GM12892 (cell line): ENCODE data around the gene CLASP2.

Source experiments
- DNase-seq: peaks from one replicate; pipeline ENCODE4 v3.0.0; 2011; ENCODE audit not compliant: insufficient read length
- FAIRE-seq: peaks from 2 replicates; lab custom pipeline; 2011; peaks lifted over from hg19 to GRCh38; lab: Jason Lieb, UNC
- POLR2A ChIP-seq: IDR thresholded peaks from 2 replicates; pipeline ENCODE4 v1.6.1; 2011; ENCODE audit warnings: low read depth, low read length, control low read depth
- POLR2AphosphoS5 ChIP-seq: IDR thresholded peaks from 2 replicates; pipeline ENCODE4 v1.6.1; 2011; ENCODE audit warnings: low read depth, low read length, control low read depth
- TAF1 ChIP-seq: IDR thresholded peaks from 2 replicates; pipeline ENCODE4 v1.6.1; 2011; ENCODE audit warnings: low read depth, mild to moderate bottlenecking, control low read depth, low read length, borderline replicate concordance

The CLASP2 gene

GRCh38 chr3:33523093-33523667, 194.9 kb downstream of the CLASP2 start:
- DNase-seq (no peak), FAIRE-seq (no peak)
- TF ChIP-seq POLR2AphosphoS5, result no peak

DNA sequence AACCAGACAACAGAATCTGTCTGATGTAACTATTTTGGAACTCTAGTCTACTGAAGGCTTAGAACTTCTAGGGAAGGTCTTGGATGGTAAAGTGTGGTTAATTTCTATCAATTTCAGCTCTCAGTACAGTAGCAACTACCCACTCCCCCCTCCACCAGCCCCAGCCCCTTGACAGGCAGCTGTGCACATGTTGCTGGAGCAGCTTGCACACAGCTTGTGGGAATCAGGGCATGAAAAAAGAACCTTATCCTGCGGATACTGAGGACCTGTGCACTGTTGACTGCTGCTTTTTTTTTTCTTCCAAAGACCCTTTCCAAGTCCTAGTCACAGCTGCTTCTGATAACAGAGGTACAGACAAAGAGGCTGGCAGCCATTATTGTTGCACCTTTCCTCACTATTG, 196.3 kb downstream of the CLASP2 start:
- TF ChIP-seq POLR2A, result no peak
- no peak for TF ChIP-seq TAF1
- no peak for TF ChIP-seq POLR2AphosphoS5
- no peak for FAIRE-seq

GRCh38 chr3:33513262-33513863, 204.7 kb downstream of the CLASP2 start:
- no peak for DNase-seq
- TF ChIP-seq TAF1, result no peak
- TF ChIP-seq POLR2A, result no peak
- FAIRE-seq, result no peak

More for the DNA sequence above, 196.3 kb downstream of the CLASP2 start:
- DNase-seq, result no peak

DNA sequence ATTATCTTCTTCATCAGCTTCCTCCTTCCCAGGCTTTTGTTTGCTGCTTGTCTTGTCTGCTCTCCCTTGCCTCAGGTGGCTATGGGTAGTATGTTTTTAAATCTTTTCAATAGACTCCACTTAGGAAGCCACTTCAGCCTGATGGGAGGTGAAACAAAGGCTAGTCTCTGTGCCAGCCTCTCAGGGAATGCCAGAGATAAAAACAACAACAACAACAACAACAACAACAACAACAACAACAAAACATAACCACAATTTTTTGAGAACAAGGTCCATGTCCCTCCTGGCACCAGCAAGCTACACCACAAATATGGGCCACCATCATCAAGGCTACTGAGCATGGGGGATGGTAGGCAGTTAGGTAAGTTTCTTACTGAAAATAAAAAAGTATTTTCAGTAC, 213.0 kb downstream of the CLASP2 start:
- TF ChIP-seq POLR2A (no peak), TAF1 (no peak), POLR2AphosphoS5 (no peak)
- FAIRE-seq, result no peak
- no peak for DNase-seq

DNA sequence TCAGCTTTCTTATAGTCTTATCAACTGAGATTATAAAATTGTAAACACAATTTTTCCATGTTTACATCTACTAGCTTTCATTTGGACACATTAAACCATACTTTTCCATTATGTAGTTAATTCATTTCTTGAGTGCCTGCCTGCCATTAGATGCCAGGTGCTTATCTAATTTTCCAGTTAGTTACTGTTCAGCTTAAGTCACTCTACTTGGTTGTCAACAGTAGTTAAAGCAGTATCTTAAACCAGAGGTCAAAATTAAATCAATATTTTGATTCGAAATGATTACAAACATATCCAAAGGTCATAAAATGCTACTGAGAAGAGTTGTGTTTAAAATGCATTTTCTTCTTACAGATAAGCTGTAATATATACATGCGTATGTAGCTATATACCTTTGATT, 221.6 kb downstream of the CLASP2 start:
- no peak for DNase-seq
- TF ChIP-seq TAF1 (no peak), POLR2AphosphoS5 (no peak), POLR2A (no peak)
- no peak for FAIRE-seq

DNA sequence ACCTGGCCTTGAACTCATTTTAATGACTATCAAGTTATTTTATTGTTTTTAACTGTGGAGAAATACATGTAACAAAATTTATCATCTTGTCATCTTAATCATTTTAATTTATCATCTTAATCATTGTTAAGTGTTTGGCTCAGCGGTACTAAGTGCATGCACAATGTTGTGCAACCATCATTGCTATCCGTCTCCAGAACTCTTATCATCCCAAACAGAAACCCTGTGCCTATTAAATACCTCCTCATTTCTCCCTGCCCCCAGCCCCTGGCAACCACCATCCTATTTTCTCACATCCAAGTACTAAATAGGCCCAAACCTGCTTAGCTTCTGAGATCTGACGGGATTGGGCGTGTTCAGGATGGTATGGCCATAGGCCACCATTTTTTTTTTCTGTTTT, 226.3 kb downstream of the CLASP2 start:
- TF ChIP-seq TAF1 (no peak), POLR2A (no peak), POLR2AphosphoS5 (no peak)
- no peak for FAIRE-seq
- DNase-seq, result no peak

DNA sequence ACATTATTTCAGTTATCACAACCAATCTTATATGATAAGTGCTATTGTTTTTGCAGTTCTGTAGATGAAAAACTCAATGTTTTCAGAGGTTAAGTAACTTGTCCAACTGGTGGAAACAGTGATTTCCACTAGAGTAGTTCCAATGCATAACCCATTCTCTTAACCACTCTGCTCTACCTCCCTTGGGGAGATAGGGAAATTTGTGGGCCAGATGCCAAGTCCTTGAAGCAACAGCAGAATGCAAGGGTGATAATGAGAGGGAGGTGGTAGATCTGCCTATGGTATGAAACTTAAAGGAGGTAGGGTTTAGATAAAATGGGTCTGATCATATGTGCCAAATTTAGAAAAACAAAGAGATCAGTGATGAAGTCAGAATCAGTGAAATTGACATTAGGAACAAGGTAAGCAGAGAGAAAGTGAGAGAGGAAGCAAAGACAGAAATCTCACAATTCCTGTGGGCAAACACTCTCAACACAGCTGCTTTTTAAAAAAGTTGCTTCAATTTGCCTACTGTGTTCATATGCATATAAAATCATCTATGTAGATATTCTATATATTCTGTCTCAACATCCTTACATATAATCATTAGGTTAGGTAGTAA, 227.3 kb downstream of the CLASP2 start:
- FAIRE-seq (peak; percentile 5), DNase-seq (no peak)
- TF ChIP-seq POLR2A (no peak), TAF1 (no peak)

DNA sequence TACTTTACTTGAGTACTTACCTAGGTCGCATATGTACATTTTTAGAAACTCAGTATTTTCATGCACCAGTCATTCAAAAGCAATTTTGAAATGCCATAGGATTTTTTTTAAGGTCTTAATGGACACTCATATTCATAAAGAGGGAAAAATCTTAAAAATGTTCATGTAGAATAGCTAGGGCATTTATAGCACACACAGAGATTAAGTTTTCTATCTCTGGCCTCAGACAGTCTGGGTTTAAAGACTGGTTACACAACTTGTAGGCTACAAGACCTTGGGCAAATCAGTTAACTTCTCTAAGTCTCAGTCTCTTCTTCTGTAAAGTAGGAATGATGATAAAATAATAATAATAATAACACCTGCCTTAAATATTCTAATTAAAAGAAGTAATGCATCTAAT, 229.4 kb downstream of the CLASP2 start:
- DNase-seq, result no peak
- TF ChIP-seq POLR2AphosphoS5, result no peak
- TF ChIP-seq TAF1, result no peak
- no peak for TF ChIP-seq POLR2A
- FAIRE-seq, result no peak

DNA sequence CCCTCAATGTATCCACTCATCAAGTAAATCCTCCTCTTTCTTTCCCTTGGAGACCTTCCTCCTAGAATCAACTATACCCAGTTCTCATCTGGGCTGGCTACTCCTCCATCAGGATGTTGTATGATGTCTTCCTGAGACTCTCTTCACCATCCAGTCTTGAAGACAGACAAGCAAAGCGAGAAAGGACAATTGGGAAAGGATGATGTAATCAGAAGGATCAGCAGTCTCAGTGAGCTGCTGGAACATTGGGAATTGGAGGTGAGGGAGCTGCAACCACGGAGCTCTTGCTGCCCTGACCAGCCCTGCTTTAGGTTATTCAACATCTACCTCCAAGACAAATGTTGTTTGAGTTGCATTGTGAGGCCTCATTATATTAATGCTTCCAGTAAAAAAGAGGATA, 229.8 kb downstream of the CLASP2 start:
- FAIRE-seq (no peak), DNase-seq (no peak)
- TF ChIP-seq POLR2AphosphoS5, result no peak
- TF ChIP-seq TAF1, result no peak
- TF ChIP-seq POLR2A, result no peak

- FAIRE-seq, result no peak
- no peak for TF ChIP-seq POLR2AphosphoS5
- no peak for TF ChIP-seq TAF1
- no peak for TF ChIP-seq POLR2A
- no peak for DNase-seq
These were observed 235.9 kb downstream of the CLASP2 start for GRCh38 chr3:33482111-33482521.

DNA sequence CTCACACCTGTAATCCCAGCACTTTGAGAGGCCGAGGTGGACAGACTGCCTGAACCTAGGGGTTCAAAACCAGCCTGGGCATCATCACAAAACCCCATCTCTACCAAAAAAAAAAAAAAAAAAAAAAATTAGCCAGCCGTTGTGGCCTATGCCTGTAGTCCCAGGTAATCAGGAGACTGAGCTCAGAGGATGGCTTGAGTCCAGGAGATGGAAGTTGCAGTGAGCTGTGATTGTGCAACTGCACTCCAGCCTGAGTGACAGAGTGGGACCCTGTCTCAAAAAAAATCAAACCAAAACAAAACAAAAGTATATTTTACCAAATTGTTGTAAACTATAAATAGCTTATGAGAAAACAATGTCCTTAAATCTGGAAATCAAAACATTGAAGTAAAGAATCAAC, 243.2 kb downstream of the CLASP2 start:
- TF ChIP-seq POLR2A (no peak), POLR2AphosphoS5 (no peak), TAF1 (no peak)
- DNase-seq (no peak), FAIRE-seq (no peak)

- FAIRE-seq (no peak), DNase-seq (no peak)
- TF ChIP-seq TAF1 (no peak), POLR2A (no peak), POLR2AphosphoS5 (no peak)
These were observed 244.2 kb downstream of the CLASP2 start for GRCh38 chr3:33473813-33474212.

DNA sequence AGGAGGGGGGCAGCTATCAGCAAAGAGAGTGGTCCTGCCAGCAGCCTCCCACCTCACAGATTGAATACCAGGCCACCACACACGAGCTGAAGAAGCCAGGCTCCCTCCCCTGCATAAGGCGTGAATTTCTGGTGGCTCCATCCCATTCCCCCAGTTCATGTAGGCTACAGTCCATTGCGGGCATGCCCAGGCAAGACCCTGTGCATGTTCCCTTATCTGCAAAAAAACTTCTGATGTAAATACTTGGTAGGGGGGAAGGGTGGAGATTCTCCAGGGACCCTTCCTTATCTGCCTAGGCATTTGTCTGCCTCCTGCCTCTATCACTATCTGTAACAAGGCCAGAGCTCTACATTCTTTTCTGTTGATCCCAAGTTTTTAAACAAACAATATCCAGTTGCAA, 250.3 kb downstream of the CLASP2 start:
- TF ChIP-seq POLR2AphosphoS5 (no peak), TAF1 (no peak), POLR2A (no peak)
- DNase-seq (no peak), FAIRE-seq (no peak)
